Fibroblast of lung (primary cell): ENCODE results near the gene NUBPL. TPM values are rescaled to one million over a fixed set of nuclear protein-coding genes. Genes with fewer than 3 reads are reported as not detected.

Experiments
- DNase-seq, 2 donors: peaks; one replicate each; pipeline versions ENCODE4 v3.0.0 to v3.0.0-alpha.2; 2010; ENCODE audit warnings: low read depth in 2 of 2
- H2AFZ ChIP-seq: 2 replicates; pipeline ENCODE4 v1.5.1; 2012; ENCODE audit warnings: low read length, control low read depth, inconsistent platforms
- H3K27ac ChIP-seq: 2 replicates; pipeline ENCODE4 v1.5.1; 2011; ENCODE audit warnings: low read length, control low read depth; ENCODE audit not compliant: insufficient read depth
- H3K27me3 ChIP-seq: 2 replicates; pipeline ENCODE4 v1.5.1; 2011; ENCODE audit warnings: mild to moderate bottlenecking, low read length; ENCODE audit not compliant: control insufficient read depth, insufficient read depth
- H3K36me3 ChIP-seq: 2 replicates; pipeline ENCODE4 v1.5.1; 2011; ENCODE audit warnings: low read length; ENCODE audit not compliant: control insufficient read depth, insufficient read depth
- H3K4me1 ChIP-seq: 2 replicates; pipeline ENCODE4 v1.5.1; 2011; ENCODE audit warnings: low read length; ENCODE audit not compliant: control insufficient read depth, insufficient read depth; ENCODE audit errors: extremely low read depth
- H3K4me2 ChIP-seq: 2 replicates; pipeline ENCODE4 v1.5.1; 2011; ENCODE audit warnings: low read length, control low read depth; ENCODE audit not compliant: insufficient read depth; ENCODE audit errors: extremely low read depth
- H3K4me3 ChIP-seq, 4 experiments: fragments of 200-600 bp in 1 of 4; sonication (generic) in 1 of 4; replicated peaks in 1 of 4; 2 replicates each; pipeline ENCODE4 v1.5.1; 2011 to 2016; ENCODE audit warnings: low read length in 4 of 4, low read depth in 3 of 4, mild to moderate bottlenecking in 3 of 4, control low read depth in 2 of 4, inconsistent platforms in 1 of 4, mixed read lengths in 1 of 4; ENCODE audit not compliant: insufficient read depth in 1 of 4; ENCODE audit errors: control extremely low read depth in 1 of 4
- H3K79me2 ChIP-seq: 2 replicates; pipeline ENCODE4 v1.5.1; 2012; ENCODE audit warnings: mild to moderate bottlenecking, low read length, inconsistent platforms; ENCODE audit not compliant: control insufficient read depth, insufficient read depth
- H3K9ac ChIP-seq: 2 replicates; pipeline ENCODE4 v1.5.1; 2011; ENCODE audit warnings: mild to moderate bottlenecking, low read length, control low read depth; ENCODE audit not compliant: insufficient read depth
- H3K9me3 ChIP-seq: 2 replicates; pipeline ENCODE4 v1.5.1; 2012; ENCODE audit warnings: low read depth, low read length; ENCODE audit not compliant: control insufficient read depth, insufficient read depth
- H4K20me1 ChIP-seq: 2 replicates; pipeline ENCODE4 v1.5.1; 2011; ENCODE audit warnings: low read length; ENCODE audit not compliant: control insufficient read depth, insufficient read depth; ENCODE audit errors: extremely low read depth
- CTCF ChIP-seq, 2 donors: IDR thresholded peaks in 1 of 2; conservative IDR thresholded peaks in 1 of 2; 1 replicate in 1 of 2; 2 replicates in 1 of 2; pipeline ENCODE4 v1.5.1; 2011 to 2012; ENCODE audit warnings: low read length in 2 of 2, control low read depth in 1 of 2, inconsistent platforms in 1 of 2, low read depth in 1 of 2, mild to moderate bottlenecking in 1 of 2
- EZH2 ChIP-seq: IDR thresholded peaks from 2 replicates; pipeline ENCODE4 v1.5.1; 2012; ENCODE audit warnings: low read length, control low read depth, mild to moderate bottlenecking; ENCODE audit errors: missing control alignments
- polyA plus RNA-seq, 2 donors: library from polyadenylated mRNA; depleted of rRNA in 1 of 2; stranded (reverse) in 1 of 2; unstranded in 1 of 2; fragments of >200 nt; gene quantifications; 2 replicates each; pipeline ENCODE4 v1.2.1, GENCODE V29; 2011 to 2012; ENCODE audit warnings: missing spikeins in 1 of 2
- total RNA-seq: library from RNA; depleted of rRNA; stranded (reverse); fragments of >200 nt; gene quantifications from 2 replicates; pipeline ENCODE4 v1.2.1, GENCODE V29; 2014

The NUBPL gene
- total and polyA plus RNA-seq, 2 donors (not counting 1 experiment from before 2014, with no cell fraction given) = 9.0 to 10.7 TPM

DNA sequence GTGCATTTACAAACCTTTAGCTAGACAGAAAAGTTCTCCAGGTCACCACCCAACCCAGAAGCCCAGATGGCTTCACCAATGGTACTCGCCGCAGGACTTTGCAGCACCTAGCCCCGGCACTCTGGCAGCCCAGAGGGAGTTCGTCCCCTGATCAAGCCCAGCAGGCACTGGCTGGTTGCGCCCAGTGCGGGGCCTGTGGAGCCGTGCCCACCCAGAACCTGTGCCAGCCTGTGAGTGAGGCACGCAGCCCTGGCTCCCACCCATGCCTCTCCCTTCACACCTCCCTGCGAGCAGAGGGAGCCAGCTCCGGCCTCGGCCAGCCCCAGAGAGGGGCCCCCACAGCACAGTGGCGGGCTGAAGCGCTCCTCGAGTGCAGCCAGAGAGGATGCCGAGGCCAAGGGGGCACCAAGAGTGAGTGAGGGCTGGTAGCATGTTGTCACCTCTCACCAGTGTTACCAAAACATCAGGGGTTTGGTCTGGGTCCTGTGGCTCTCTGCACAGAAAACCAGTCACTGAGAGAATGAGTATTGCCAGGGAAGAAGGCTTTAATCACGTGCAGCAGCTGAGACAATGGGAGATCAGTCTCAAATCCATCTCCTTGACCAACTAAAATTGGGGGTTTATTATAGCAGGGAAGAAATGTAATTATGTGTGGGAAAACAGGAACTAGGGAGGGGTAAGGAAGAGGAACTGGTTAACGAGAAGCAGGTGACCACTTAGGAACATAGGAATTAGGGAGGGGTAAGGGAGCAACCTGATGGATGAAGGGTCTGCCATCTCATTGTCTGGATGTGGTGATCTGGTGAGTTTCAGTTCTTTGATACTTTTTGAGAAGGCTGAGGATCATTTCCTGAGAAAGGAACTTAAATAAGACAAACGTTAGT lies 151.3 kb downstream of the NUBPL start:
- TF ChIP-seq CTCF (conservative IDR thresholded peaks at IDR 0.05 in 1 of 2, IDR thresholded peaks at IDR 0.05 in 1 of 2; ENCODE audit: low read depth in 1 of 2, low read length in 2 of 2) (no peak), EZH2 (no peak)
- Histone ChIP-seq H3K9me3 (no peaks in the 10 kb centered on the region), H3K27ac (no peak overlapping the region)

GRCh38 chr14:31716208-31716607 lies 155.0 kb downstream of the NUBPL start:
- no peak overlapping the region for H3K4me2 ChIP-seq
- DNase-seq = peak in 1 of 2 donors; percentile 15
- H3K27me3 ChIP-seq = no peaks in the 10 kb centered on the region
- no peak overlapping the region for H2AFZ ChIP-seq
- no peak overlapping the region for H3K9ac ChIP-seq
- no peaks in the 10 kb centered on the region for H4K20me1 ChIP-seq
- H3K4me3 ChIP-seq = no peak overlapping the region
- no peak overlapping the region for H3K27ac ChIP-seq
- no peaks in the 10 kb centered on the region for H3K36me3 ChIP-seq
- no peaks in the 10 kb centered on the region for H3K79me2 ChIP-seq
- no peaks in the 10 kb centered on the region for H3K9me3 ChIP-seq
- H3K4me1 ChIP-seq = no peaks in the 10 kb centered on the region
- TF ChIP-seq EZH2 = no peak
- no peak for TF ChIP-seq CTCF (conservative IDR thresholded peaks at IDR 0.05 in 1 of 2, IDR thresholded peaks at IDR 0.05 in 1 of 2; ENCODE audit: low read depth in 1 of 2, low read length in 2 of 2)

More for the DNA sequence above, 151.3 kb downstream of the NUBPL start:
- Histone ChIP-seq H3K9ac (no peak overlapping the region), H3K36me3 (no peaks in the 10 kb centered on the region), H3K4me3 (no peak overlapping the region), H3K4me2 (no peak overlapping the region), H3K79me2 (no peaks in the 10 kb centered on the region), H4K20me1 (no peaks in the 10 kb centered on the region), H3K4me1 (no peaks in the 10 kb centered on the region), H2AFZ (no peak overlapping the region), H3K27me3 (no peaks in the 10 kb centered on the region)
- DNase-seq = no peak

DNA sequence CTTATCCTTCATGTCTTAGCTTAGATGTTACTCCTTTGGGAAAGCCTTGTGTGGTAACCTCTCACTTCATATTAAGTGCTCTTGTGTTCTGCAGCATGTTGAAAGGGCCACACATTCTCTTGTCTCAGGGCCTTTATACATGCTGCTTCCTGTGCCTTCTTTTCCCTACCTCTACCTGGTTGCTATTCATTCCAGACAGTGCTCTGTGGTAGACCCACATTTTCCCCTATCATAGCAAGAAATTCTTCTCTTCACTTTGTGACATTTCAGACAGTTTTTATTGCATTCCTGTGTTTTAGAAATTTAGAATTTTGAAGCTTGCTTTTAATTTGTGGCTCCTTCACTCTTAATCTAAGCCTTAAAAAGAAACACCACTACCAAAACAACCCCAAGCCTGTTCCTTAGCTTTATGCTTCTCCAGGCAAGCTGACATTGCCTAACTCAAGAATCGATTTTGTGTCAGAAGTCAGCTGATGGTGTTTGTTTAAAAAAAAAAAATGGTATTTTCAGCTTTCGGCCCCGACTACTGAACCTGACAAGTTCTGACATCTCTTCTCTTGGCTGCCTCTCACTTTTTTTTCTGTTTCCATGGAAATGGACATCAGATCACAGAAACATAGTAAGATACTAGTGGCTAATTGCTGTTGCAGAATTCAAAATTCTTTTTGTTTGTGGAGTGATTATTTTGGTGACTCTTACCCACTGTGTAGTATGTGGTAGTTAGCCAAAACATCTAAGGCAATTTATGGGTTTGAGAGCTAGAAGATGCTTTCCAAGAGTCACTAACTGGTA lies 156.3 kb downstream of the NUBPL start:
- Histone ChIP-seq H3K79me2 (no peaks in the 10 kb centered on the region), H3K36me3 (no peaks in the 10 kb centered on the region), H3K27me3 (no peaks in the 10 kb centered on the region), H3K27ac (no peak overlapping the region), H2AFZ (no peak overlapping the region), H3K4me1 (no peaks in the 10 kb centered on the region), H4K20me1 (no peaks in the 10 kb centered on the region), H3K9ac (no peak overlapping the region), H3K4me2 (no peak overlapping the region), H3K9me3 (no peaks in the 10 kb centered on the region), H3K4me3 (no peak overlapping the region)
- peak; percentile 2 to 15 for DNase-seq
- TF ChIP-seq CTCF (conservative IDR thresholded peaks at IDR 0.05 in 1 of 2, IDR thresholded peaks at IDR 0.05 in 1 of 2; ENCODE audit: low read depth in 1 of 2, low read length in 2 of 2) (no peak), EZH2 (no peak)
